ENCODE results near the gene TTLL6.
"Not testable (repeated sequence)": the region's sequence is repeated elsewhere in the genome, so short reads cannot be mapped to it uniquely, and the experiment has no call there.

The TTLL6 gene

DNA sequence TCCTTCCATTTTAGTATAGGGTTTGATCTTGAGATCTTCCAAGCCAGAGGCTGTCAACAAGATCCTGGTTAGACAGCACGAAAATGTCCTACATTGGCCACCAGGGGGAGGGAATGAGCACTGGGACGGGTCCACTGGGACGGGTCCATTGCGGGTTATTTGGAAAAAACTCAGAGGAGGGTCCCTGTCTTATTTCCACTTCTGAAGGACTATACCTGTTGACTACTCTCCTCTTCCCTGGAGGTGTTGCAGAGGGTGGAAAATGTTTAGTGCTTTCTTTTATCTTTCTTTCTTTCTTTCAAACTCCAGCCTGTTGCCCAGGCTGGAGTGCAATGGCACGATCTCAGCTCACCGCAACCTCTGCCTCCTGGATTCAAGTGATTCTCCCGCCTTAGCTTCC, 2.5 kb downstream of the TTLL6 start:
- DNase-seq = peak; percentile 31 to 46

DNA sequence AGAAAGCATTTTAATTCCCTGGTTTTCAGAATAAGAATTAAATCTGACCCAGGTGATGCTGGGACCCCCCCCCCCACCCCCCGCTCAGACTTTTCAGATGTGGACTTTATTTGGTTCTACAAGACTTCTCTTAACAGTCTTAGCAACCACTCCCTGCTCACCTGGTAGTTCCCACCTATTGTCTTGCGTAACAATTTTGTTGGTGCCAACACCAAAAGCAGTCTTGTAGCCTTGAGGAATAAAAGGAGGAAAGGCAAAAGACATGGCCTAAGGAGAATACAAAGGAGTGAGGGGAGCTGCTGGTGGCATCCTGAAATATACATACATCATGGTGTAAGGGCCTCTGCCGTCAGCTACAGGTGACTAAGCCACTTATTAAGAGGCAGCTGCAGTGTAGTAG, 5.0 kb downstream of the TTLL6 start:
- DNase-seq = no peak

DNA sequence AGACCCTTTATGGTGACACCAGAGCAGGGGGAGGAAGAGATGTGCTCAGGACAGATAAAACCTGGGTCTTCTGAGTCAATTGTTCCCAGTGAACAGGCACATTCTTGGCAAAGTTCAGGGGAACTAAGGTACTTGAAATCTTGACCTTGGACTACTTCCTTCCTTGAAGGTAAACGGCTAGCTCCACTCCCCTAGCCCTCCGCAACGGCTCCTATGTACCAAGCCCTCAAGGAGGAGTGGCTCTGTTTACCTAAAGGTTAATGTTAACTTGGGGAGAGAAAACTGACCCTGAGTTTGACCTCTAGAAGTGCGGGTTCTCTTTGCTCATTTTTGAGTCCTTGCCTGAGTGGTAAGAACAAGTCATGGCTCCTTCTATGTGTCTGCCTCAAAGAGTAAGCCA, 7.8 kb downstream of the TTLL6 start:
- no peak for DNase-seq

- DNase-seq = peak; percentile 63 to 66
Observed at GRCh38 chr17:48804936-48805411, 12.1 kb downstream of the TTLL6 start.

DNA sequence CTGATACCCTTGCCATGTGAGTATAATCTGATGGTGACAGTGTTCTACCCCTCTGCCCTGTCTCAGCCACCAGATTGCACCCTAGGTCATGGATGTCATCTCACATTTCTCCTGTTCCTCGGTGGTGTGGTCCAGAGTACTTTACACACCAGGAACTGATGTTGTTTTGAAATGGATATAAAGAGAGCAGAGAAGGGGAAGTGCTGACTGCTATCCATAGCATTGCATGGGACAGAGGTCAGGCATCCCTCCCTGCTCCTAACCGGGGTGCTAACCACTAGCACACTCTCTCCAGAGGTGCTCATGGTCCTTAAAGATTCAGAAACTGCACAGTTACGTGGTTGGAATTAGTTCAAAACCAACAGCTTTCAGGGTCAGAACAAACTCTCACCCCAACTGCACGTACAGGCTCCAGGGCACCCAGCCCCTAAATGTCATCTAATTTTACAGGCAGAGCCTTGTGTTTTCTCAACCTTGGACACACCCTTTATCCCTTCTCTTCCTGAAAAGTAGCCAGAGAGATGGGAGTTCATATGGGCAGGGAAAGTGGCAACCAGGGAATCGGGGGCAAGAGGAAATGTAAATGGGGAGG, 16.3 kb downstream of the TTLL6 start:
- no peak for DNase-seq

DNA sequence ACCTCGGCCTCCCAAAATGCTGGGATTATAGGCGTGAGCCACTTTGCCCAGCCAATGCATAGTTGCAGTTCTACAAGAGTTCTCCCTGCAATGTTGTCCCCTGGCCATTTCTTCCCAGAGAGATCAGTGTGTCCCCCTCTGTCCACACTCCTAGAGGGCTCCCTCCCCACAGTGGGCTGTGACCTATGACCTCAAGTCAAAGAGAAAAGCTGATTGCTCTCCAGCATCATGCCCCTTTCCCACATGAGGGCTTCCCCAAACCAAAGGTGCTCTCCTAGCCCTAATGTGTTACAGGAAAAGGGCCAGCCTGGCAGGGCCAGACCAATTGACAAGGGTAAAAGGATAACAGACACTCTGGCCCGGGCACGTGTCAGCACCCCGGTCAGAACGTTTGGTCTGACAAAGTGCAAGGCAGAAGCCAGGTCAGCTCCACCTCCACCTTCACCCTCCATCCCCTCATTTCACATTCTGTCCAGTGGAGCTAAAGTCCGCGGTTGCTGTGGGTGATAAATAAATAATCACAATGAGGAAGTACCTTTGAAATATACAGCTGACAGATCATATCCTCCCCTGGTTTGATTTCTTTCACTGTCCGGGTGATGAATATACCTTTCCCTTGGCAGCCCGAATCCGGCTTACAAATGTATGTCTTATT, 17.8 kb downstream of the TTLL6 start:
- DNase-seq = no peak

DNA sequence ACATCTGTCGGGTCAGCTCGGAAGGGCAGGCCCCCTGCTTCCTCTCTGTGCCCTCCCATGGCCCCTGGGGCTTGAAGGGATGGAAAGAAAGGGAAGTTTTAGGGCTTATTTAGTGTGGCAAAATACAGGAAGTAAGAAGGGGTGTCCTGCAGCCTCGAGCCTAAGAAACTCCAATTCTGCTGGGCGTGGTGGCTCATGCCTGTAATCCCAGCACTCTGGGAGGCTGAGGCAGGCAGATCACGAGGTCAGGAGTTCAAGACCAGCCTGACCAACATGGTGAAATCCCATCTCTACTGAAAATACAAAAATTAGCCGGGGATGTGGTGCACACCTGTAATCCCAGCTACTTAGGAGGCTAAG, 20.9 kb downstream of the TTLL6 start:
- DNase-seq = not testable (repeated sequence)

GRCh38 chr17:48795444-48796162, 21.4 kb downstream of the TTLL6 start:
- no peak for DNase-seq

DNA sequence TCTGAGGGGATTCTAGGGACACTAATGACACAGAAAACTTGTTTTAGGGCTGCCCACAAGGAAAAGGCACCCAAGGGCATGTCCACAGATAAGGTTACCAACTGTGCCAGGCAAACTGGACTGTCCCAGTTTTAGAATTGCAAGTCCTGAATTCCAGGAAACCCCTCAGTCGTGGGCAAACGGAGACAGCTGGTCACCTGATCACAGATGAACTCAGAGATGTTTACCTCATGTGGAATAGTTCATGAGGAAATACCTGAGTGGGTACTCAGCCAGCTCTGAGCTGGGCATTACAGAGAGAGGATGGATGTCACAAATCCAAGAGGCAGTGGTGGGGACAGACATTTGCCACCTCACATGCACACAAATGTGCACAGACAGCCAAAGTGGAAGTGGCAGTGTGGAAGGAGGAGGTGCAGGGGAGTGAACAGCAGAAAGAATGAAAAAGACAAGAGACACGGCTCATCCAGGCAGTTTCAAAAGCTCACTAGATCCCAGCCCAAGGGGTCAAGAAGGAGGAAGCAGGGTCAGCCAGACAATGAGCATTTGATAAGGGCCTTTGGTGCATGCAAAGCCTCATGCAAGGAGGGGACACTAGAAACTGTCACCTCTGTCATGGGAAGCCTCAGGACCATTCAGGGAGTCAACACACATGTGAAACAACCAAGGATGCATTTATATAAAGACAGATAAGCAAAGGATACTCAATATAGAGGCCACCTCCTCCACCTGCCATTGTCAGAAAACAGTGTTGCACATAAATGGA, 24.8 kb downstream of the TTLL6 start:
- DNase-seq = no peak

GRCh38 chr17:48791128-48792032, 25.6 kb downstream of the TTLL6 start:
- DNase-seq = peak; percentile 61 to 65

GRCh38 chr17:48790607-48791127, 26.4 kb downstream of the TTLL6 start:
- no peak for DNase-seq

DNA sequence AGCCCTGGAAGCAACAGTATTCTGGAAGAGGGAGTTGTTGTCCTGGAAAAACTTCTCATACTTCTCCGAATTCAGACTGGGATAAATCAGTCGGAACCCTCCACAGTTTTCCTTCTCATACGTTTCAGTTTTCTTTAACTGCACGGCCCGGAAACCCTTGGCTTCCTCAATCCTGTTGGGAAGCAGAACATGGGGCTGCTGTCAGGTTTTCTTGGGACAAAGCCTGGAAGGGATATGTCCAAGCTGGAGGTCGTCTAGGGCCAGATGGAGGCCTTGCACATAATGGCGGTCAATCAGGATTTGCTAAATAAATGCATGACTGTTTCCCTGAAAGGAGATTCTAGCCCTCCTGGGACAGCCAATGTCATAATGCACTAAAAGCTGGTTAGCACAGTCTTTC, 29.2 kb downstream of the TTLL6 start:
- DNase-seq = no peak

DNA sequence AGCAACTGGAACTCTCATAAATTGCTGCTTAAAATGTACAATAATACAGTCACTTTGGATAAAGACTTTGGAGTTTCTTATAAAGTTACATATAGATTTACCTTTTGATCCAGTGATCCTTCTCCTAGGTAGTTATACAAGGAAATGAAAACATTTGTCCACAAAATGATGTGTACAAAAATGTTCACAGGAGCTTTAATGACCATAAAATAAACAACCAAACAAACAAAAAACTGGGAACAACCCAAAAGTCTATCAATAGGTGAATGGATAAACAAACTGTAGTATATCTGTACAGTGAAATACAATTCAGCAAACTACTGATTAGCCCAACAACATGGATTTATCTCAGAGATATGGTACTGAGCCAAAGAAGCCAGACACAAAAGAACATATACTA, 37.6 kb downstream of the TTLL6 start:
- DNase-seq = no peak

GRCh38 chr17:48776602-48777001, 40.4 kb downstream of the TTLL6 start:
- no peak for DNase-seq

DNA sequence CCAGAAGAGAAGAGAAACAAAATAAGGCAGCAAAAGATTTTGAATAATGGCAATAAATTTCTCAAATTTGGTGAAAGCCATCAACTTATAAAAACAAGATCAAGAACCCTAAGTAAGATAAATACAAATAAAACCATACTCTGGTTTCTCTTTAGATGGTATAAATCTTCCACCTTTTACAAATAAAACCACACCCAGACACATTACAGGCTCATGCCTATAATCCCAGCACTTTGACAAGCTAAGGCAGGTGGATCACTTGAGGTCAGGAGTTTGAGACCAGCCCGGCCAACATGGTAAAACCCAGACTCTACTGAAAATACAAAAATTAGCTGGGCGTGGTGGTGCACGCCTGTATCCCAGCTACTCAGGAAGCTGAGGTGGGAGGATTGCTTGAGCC, 43.8 kb downstream of the TTLL6 start:
- DNase-seq = no peak

GRCh38 chr17:48770954-48771353, 46.1 kb downstream of the TTLL6 start:
- no peak for DNase-seq

DNA sequence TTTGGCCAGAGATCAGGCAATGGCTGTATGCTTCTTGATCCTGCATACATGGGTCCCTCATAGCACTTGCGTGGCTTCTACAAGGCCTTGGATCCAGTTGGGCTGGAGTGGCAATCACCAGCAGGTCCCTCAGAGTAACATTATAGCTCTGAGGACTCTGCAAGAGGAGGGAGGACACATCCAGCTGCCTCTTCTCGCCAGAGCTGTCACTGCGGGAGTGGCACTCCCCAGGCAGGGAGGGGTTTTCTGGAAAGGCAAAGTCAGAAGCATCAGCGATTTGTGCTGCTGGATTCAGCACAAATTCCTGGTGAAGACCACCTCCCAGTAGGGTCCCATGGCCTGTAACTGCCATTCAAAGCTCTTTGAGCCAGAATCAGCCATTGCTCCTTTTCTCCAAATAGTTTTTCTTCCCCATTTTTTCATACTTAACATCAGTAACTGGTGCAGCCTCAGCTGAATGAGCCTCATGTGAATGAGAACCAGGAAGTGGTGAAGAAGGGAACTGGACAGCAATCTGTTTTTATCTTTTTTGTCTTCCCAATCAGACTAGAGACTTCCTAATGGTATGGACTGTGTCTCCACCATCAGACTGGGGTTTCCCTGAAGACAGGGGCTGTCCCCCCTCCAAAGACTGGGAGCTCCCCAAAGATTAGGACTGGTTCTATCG, 47.9 kb downstream of the TTLL6 start:
- no peak for DNase-seq

GRCh38 chr17:48767263-48767774, 49.7 kb downstream of the TTLL6 start:
- no peak for DNase-seq

- DNase-seq = no peak
Observed at GRCh38 chr17:48761114-48761513, 55.9 kb downstream of the TTLL6 start.

GRCh38 chr17:48760411-48760810, 56.6 kb downstream of the TTLL6 start:
- no peak for DNase-seq

DNA sequence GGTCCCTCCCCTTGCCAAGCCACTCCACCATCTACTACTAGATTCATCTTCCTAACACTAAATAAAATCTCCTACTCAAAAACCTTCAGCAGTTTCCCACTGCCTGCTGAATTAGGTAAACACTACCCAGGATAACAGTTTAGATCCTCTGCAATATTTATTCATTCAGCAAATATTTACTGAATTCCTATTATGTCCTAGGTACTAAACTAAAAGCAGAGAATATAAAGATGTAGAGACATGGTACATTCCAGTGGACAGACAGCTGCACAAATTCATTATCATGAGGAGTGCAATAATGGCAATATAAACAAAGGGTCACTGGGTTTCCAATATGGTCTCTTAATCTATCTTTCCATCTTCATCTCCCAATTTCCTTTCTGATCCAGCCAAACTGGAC, 57.7 kb downstream of the TTLL6 start:
- no peak for DNase-seq

All from NCI-H2081 (cell line).